NB4 (cell line): ENCODE data around the gene LIN7A.
"Not testable (repeated sequence)": the region's sequence is repeated elsewhere in the genome, so short reads cannot be mapped to it uniquely, and the experiment has no call there.

Experiments used
- DNase-seq: peaks from one replicate; pipeline ENCODE4 v3.0.0; 2010; ENCODE audit warnings: low read depth
- H3K4me3 ChIP-seq: one replicate; pipeline ENCODE4 v1.5.1; 2011; ENCODE audit warnings: mild to moderate bottlenecking, low read depth, low read length, moderate library complexity
- MYC ChIP-seq: IDR thresholded peaks from 2 replicates; pipeline ENCODE4 v1.6.1; 2011; ENCODE audit warnings: low read depth, low read length
- POLR2A ChIP-seq: IDR thresholded peaks from 2 replicates; pipeline ENCODE4 v1.6.1; 2011; ENCODE audit warnings: mild to moderate bottlenecking; ENCODE audit not compliant: insufficient read length; ENCODE audit errors: extremely low read depth
- TF ChIP-seq, protein P1 (sequence below): IDR thresholded peaks from 2 replicates; pipeline ENCODE4 v1.6.1; 2011; ENCODE audit warnings: low read depth, low read length
- TF ChIP-seq, protein P2 (sequence below): IDR thresholded peaks from one replicate; pipeline ENCODE4 v1.5.1; 2012; ENCODE audit warnings: low read depth, low read length

Gene LIN7A

DNA sequence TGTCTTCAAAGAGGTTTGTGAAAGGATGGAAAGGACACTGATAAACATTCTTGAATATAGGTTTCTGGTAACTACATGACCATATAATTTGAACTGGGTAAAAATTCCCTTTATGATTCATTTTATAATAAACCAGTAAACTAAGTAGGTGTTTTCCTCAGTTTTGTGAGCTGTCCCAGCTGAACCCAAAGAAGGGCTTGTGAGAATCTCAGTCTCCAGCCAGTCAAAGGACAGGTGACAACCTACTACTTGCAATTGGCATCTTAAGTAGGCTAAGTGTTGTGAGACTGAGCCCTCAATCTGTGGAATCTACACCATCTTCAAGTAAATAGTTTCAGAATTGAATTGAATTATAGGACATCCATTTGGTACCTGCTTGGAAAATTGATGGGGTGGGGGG, 145.9 kb downstream of the LIN7A start:
- no peak overlapping the region for H3K4me3 ChIP-seq
- TF ChIP-seq POLR2A (no peak), MYC (no peak)
- TF ChIP-seq, protein P1, sequence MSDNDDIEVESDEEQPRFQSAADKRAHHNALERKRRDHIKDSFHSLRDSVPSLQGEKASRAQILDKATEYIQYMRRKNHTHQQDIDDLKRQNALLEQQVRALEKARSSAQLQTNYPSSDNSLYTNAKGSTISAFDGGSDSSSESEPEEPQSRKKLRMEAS, result no peak
- TF ChIP-seq, protein P2, sequence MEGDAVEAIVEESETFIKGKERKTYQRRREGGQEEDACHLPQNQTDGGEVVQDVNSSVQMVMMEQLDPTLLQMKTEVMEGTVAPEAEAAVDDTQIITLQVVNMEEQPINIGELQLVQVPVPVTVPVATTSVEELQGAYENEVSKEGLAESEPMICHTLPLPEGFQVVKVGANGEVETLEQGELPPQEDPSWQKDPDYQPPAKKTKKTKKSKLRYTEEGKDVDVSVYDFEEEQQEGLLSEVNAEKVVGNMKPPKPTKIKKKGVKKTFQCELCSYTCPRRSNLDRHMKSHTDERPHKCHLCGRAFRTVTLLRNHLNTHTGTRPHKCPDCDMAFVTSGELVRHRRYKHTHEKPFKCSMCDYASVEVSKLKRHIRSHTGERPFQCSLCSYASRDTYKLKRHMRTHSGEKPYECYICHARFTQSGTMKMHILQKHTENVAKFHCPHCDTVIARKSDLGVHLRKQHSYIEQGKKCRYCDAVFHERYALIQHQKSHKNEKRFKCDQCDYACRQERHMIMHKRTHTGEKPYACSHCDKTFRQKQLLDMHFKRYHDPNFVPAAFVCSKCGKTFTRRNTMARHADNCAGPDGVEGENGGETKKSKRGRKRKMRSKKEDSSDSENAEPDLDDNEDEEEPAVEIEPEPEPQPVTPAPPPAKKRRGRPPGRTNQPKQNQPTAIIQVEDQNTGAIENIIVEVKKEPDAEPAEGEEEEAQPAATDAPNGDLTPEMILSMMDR, result no peak
- no peak for DNase-seq

DNA sequence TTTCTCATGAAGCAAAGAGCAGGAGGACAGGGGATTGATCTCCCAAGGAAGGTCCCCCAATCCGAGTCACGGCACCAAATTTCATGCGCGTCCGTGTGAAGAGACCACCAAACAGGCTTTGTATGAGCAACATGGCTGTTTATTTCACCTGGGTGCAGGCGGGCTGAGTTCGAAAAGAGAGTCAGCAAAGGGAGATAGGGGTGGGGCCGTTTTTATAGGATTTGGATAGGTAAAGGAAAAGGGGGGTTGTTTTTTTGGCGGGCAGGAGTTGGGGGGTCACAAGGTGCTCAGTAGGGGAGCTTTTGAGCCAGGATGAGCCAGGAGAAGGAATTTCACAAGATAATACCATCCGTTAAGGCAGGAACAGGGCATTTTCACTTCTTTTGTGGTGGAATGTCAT, 149.3 kb downstream of the LIN7A start:
- not testable (repeated sequence) for DNase-seq, H3K4me3 ChIP-seq

DNA sequence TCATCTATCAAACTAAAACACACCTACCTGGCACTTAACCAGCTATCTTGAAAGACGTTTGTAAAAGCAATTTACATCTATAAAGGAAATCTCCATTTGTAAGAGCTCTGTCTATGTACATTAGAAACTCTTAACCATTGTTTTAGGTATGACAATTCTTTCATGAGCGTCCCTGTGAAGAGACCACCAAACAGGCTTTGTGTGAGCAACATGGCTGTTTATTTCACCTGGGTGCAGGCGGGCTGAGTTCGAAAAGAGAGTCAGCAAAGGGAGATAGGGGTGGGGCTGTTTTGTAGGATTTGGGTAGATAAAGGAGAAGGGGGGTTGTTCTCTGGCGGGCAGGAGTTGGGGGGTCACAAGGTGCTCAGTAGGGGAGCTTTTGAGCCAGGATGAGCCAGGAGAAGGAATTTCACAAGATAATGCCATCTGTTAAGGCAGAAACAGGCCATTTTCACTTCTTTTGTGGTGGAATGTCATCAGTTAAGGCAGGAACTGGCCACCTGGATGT, 154.7 kb downstream of the LIN7A start:
- H3K4me3 ChIP-seq, DNase-seq: not testable (repeated sequence)

DNA sequence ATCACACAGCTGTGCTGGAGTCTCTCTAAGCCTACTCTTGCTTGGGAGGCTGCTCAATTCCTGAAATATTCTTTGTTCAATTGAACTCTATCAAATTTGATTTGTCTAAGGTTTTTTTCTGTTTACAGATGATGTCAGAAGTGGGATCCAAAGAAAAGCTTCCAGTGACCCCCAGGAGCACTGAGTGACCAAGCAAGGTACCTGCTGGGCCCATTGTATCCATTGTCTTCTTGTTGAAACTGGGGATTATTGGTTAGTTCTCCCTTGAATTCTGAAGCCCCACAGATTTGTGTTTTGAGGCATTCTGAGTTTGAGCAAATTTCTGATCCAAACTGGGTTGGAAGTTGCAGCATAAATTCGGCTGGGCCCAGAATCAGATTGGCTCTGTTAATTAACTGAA, 156.4 kb downstream of the LIN7A start:
- H3K4me3 ChIP-seq, result no peak overlapping the region
- no peak for DNase-seq
- TF ChIP-seq, protein P1, result no peak
- TF ChIP-seq MYC (no peak), POLR2A (no peak)
- TF ChIP-seq, protein P2, result no peak

DNA sequence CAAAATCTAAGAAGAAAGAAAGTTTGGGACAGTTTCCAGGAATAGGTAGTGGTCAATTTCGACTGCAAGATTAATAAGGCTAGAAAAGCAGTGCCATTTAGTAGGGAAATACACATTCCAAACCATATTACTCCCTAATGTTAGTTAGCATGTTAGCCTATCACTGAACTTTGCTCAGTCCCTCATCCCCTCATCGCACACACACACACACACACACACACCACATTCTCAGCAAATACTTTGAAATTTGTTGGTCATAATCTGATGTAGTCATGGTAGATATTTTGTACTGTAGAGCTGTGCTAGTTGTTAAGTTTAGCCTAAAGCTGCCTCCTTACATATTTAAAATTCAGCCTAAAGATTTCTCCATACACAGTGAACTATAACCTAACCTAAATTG, 157.0 kb downstream of the LIN7A start:
- TF ChIP-seq, protein P1, result no peak
- TF ChIP-seq, protein P2, result no peak
- TF ChIP-seq MYC (no peak), POLR2A (no peak)
- no peak for DNase-seq
- H3K4me3 ChIP-seq, result no peak overlapping the region

DNA sequence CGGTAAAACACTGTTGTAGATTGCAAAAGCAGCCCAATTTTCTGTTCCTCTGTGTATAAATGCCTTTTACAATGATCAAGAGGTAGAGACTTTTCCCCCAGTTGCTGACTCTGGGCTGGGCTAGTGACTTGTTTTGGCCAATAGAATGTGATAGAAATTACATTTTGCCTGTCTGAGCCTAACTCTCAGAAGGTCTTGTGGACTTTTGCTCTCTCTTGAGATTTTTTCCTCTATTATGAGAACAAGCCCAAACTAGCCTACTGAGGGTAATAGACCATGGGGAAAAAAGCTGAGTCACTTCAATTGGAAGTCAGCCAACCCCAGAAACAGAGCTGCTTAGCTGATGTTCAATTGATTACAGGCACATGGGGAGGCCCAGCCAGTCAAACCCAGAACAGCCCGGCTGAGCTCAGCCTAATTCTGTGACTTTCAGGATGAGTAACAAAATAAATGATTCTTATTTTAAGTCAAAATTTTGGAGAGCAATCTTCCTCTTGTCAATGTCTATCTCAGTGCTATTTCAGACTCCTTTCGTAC, 159.7 kb downstream of the LIN7A start:
- no peak overlapping the region for H3K4me3 ChIP-seq
- peak; percentile 71 for DNase-seq
- TF ChIP-seq, protein P1, result no peak
- TF ChIP-seq POLR2A (no peak), MYC (no peak)
- TF ChIP-seq, protein P2, result no peak

DNA sequence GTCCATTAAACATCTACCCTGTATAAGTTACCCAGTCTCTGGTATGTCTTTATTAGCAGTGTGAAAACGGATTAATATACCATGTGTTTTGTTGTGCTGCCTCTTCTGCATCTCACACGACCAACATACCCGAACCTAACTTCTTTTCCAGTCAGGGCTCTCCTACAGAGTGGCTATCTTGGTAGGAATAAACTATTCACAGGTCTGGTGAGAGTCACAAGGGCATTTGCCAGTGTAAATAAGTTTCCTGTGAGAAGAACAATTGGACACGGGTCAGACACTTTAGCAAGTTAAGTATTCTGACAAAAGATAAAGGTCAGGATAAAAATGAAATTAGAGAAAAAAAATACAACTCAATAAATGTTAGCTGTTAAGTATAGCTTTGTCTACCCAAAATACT, 160.1 kb downstream of the LIN7A start:
- TF ChIP-seq, protein P2, result no peak
- TF ChIP-seq, protein P1, result no peak
- no peak for TF ChIP-seq MYC
- no peak for TF ChIP-seq POLR2A
- no peak for DNase-seq
- no peak overlapping the region for H3K4me3 ChIP-seq
